GM12875 (cell line): ENCODE results near the gene SMARCB1.

Experiments used
- H3K4me3 ChIP-seq: one replicate; pipeline ENCODE4 v1.5.1; 2011; ENCODE audit warnings: low read depth, low read length, control low read depth
- CTCF ChIP-seq: IDR thresholded peaks from 2 replicates; pipeline ENCODE4 v1.5.1; 2011; ENCODE audit warnings: low read depth, mild to moderate bottlenecking, control low read depth, inconsistent platforms, low read length, moderate library complexity, borderline replicate concordance; ENCODE audit not compliant: insufficient read depth

Gene SMARCB1

GRCh38 chr22:23760056-23760455 is 26.7 kb upstream of the SMARCB1 start:
- H3K4me3 ChIP-seq, result no peak overlapping the region
- no peak for TF ChIP-seq CTCF

- peak within 1 kb of the TSS; percentile 38 for H3K4me3 ChIP-seq
- TF ChIP-seq CTCF, result no peak
Observed at GRCh38 chr22:23762842-23763578, 23.8 kb upstream of the SMARCB1 start, which contains the start of gene C22orf15. Gene C22orf15, plus strand, starts transcription at chr22:23762990. Its CDS starts 317 bp downstream, at chr22:23763307.

- TF ChIP-seq CTCF, result no peak
- peak overlapping the region; percentile 38 for H3K4me3 ChIP-seq
Observed at GRCh38 chr22:23763579-23763945, 23.2 kb upstream of the SMARCB1 start.

- no peak for TF ChIP-seq CTCF
- H3K4me3 ChIP-seq, result peak overlapping the region; percentile 38
Observed at GRCh38 chr22:23763954-23764353, 22.8 kb upstream of the SMARCB1 start.

- H3K4me3 ChIP-seq, result no peak overlapping the region
- TF ChIP-seq CTCF, result no peak
Observed at GRCh38 chr22:23764899-23765881, 21.6 kb upstream of the SMARCB1 start.

- H3K4me3 ChIP-seq, result peak overlapping the region; percentile 91
- no peak for TF ChIP-seq CTCF
Observed at GRCh38 chr22:23767303-23767672, 19.5 kb upstream of the SMARCB1 start.
